Transverse colon (tissue), 4 donors: ENCODE results near the gene TAOK2. TPM values are rescaled to one million over a fixed set of nuclear protein-coding genes. Genes with fewer than 3 reads are reported as not detected.

Experiments
- DNase-seq: peaks from one replicate; pipeline ENCODE4 v3.0.0-alpha.2; 2019
- H3K27ac ChIP-seq, 4 donors: fragments of 200-600 bp; sonication (generic); 2 replicates each; pipeline ENCODE4 v1.5.1; 2016 to 2018; ENCODE audit warnings: inconsistent platforms in 4 of 4
- H3K27me3 ChIP-seq: fragments of 200-600 bp; sonication (generic); 2 replicates; pipeline ENCODE4 v1.5.1; 2017; ENCODE audit warnings: inconsistent platforms
- H3K36me3 ChIP-seq, 4 donors: fragments of 200-600 bp; sonication (generic); 2 replicates each; pipeline ENCODE4 v1.5.1; 2017 to 2019; ENCODE audit warnings: inconsistent platforms in 4 of 4
- H3K4me1 ChIP-seq, 4 donors: fragments of 200-600 bp; sonication (generic); 2 replicates each; pipeline ENCODE4 v1.5.1; 2017 to 2020; ENCODE audit warnings: inconsistent platforms in 4 of 4
- H3K4me3 ChIP-seq, 4 donors: fragments of 200-600 bp; sonication (generic); 1 replicate in 1 of 4; 2 replicates in 3 of 4; pipeline versions ENCODE4 v1.5.1 to v1.6.1; 2017 to 2019; ENCODE audit warnings: inconsistent platforms in 4 of 4
- H3K9me3 ChIP-seq, 2 donors: fragments of 200-600 bp; sonication (generic); 2 replicates each; pipeline ENCODE4 v1.5.1; 2017 to 2019; ENCODE audit warnings: inconsistent platforms in 2 of 2
- CTCF ChIP-seq, 5 experiments: fragments of 200-600 bp in 3 of 5; fragments of 450-650 bp in 2 of 5; sonication (generic) in 3 of 5; IDR thresholded peaks; 1 replicate in 2 of 5; 2 replicates in 3 of 5; pipeline ENCODE4 v1.5.1; 2016 to 2017; ENCODE audit warnings: antibody characterized with exemption in 5 of 5, inconsistent platforms in 3 of 5, mild to moderate bottlenecking in 2 of 5, moderate library complexity in 1 of 5
- EP300 ChIP-seq: sonication (generic); formaldehyde crosslinking; IDR thresholded peaks from one replicate; pipeline ENCODE4 v1.6.1; 2017; ENCODE audit warnings: antibody characterized with exemption, low read depth
- POLR2A ChIP-seq: fragments of 450-650 bp; IDR thresholded peaks from one replicate; pipeline ENCODE4 v1.6.1; 2016; ENCODE audit warnings: antibody characterized with exemption, mild to moderate bottlenecking, moderate library complexity
- POLR2AphosphoS5 ChIP-seq, 3 donors: sonication (generic); formaldehyde crosslinking; IDR thresholded peaks; one replicate each; pipeline ENCODE4 v1.6.1; 2016; ENCODE audit warnings: antibody characterized with exemption in 3 of 3
- WGBS, 2 donors: methylation state at CpG; one replicate each; pipeline ENCODE4 v1.1.5; 2018; ENCODE audit warnings: low coverage in 1 of 2; 5-methylcytosine and 5-hydroxymethylcytosine counted together
- in situ Hi-C, 4 donors: fragments of 200-750 bp; cut with MboI; loops; one replicate each; pipeline versions ENCODE4 v1.15.0 to v1.15.1; 2017; ENCODE audit warnings: low sequenced_read_pairs in 3 of 4, low pct_ligation_motif_present in 1 of 4, low pct_unique_long_range_greater_than_20kb in 1 of 4
- intact Hi-C: fragments of 100-400 bp; cut with DNase I; formaldehyde crosslinking; loops from one replicate; pipeline ENCODE4 v1.15.1; 2023; ENCODE audit warnings: low total_unique reads
- total RNA-seq, 4 donors: library from RNA; depleted of rRNA; stranded (reverse); fragments of >200 nt; gene quantifications; one replicate each; pipeline ENCODE4 v1.1.0, GENCODE V29; 2016

TAOK2 gene
- total RNA-seq, 4 donors from 2014 or later = 54.6 to 103 (median 68.1) TPM

GRCh38 chr16:30026449-30026848 is 52.8 kb downstream of the TAOK2 start:
- Histone ChIP-seq H3K4me3 (no peak overlapping the region), H3K4me1 (peaks cover 0 to 11% (median 4%) of the 10 kb centered on the region in 4 donors), H3K36me3 (no peaks in the 10 kb centered on the region), H3K9me3 (no peaks in the 10 kb centered on the region), H3K27ac (no peak overlapping the region), H3K27me3 (peaks cover 66% of the 10 kb centered on the region)
- 86 to 90% methylated on average over 2 to 17 of the region's 18 CpGs for WGBS, 2 donors
- TF ChIP-seq POLR2AphosphoS5 (IDR thresholded peaks at IDR 0.05) = no peak
- no peak for TF ChIP-seq CTCF (IDR thresholded peaks at IDR 0.05)
- TF ChIP-seq EP300 = no peak
- no peak for TF ChIP-seq POLR2A
- intact Hi-C loops = no loop called here
- DNase-seq = no peak
- in situ Hi-C loops = loop anchor here in 3 of 4 donors (10.0 to 25.0 kb wide), 2 partner anchors 139 to 332 kb away; partner anchors contain the start of gene SEZ6L2 (in 1 of the 3)

- no peak for DNase-seq
- peaks cover 0 to 9% (median 4%) of the 10 kb centered on the region in 4 donors for H3K4me1 ChIP-seq
- H3K36me3 ChIP-seq = no peaks in the 10 kb centered on the region
- H3K27me3 ChIP-seq = peaks cover 80% of the 10 kb centered on the region
- 31 to 49% methylated on average over 3 to 12 of the region's 13 CpGs for WGBS, 2 donors
- in situ Hi-C loops (loop anchor here in 3 of 4 donors (10.0 to 25.0 kb wide), 2 partner anchors 141 to 333 kb away; partner anchors contain the start of gene SEZ6L2 (in 1 of the 3)), intact Hi-C loops (no loop called here)
- H3K9me3 ChIP-seq = no peaks in the 10 kb centered on the region
- H3K27ac ChIP-seq = no peak overlapping the region
- TF ChIP-seq EP300 = no peak
- TF ChIP-seq CTCF (IDR thresholded peaks at IDR 0.05) = no peak
- no peak for TF ChIP-seq POLR2AphosphoS5 (IDR thresholded peaks at IDR 0.05)
- no peak for TF ChIP-seq POLR2A
- H3K4me3 ChIP-seq = no peak overlapping the region
Observed at GRCh38 chr16:30027588-30028437, 54.1 kb downstream of the TAOK2 start.

- in situ Hi-C loops (loop anchor here in 3 of 4 donors (10.0 to 25.0 kb wide), 2 partner anchors 141 to 334 kb away; partner anchors contain the start of gene SEZ6L2 (in 1 of the 3)), intact Hi-C loops (no loop called here)
- Histone ChIP-seq H3K27me3 (peaks cover 87% of the 10 kb centered on the region), H3K36me3 (no peaks in the 10 kb centered on the region), H3K27ac (no peak overlapping the region), H3K9me3 (no peaks in the 10 kb centered on the region), H3K4me1 (peaks cover 0 to 9% (median 4%) of the 10 kb centered on the region in 4 donors), H3K4me3 (no peak overlapping the region)
- no peak for TF ChIP-seq POLR2A
- no peak for TF ChIP-seq CTCF (IDR thresholded peaks at IDR 0.05)
- no peak for TF ChIP-seq EP300
- TF ChIP-seq POLR2AphosphoS5 (IDR thresholded peaks at IDR 0.05) = no peak
- no peak for DNase-seq
- WGBS, 2 donors = 17% methylated on average over 18 of the region's 18 CpGs; no CpG with 5 or more reads in 1 of the 2 donors
Observed at GRCh38 chr16:30028438-30029076, 54.9 kb downstream of the TAOK2 start.

- WGBS, 2 donors = 27% methylated on average over 23 of the region's 23 CpGs; no CpG with 5 or more reads in 1 of the 2 donors
- H3K4me1 ChIP-seq = peaks cover 0 to 9% (median 4%) of the 10 kb centered on the region in 4 donors
- peaks cover 98% of the 10 kb centered on the region for H3K27me3 ChIP-seq
- DNase-seq = no peak
- no peak overlapping the region for H3K4me3 ChIP-seq
- H3K9me3 ChIP-seq = no peaks in the 10 kb centered on the region
- in situ Hi-C loops (loop anchor here in 1 of 4 donors (25.0 kb wide), 1 partner anchor 143 kb away; the partner anchor contains the start of gene SEZ6L2), intact Hi-C loops (no loop called here)
- no peak for TF ChIP-seq CTCF (IDR thresholded peaks at IDR 0.05)
- H3K27ac ChIP-seq = no peak overlapping the region
- no peaks in the 10 kb centered on the region for H3K36me3 ChIP-seq
Observed at GRCh38 chr16:30030011-30030685, 56.5 kb downstream of the TAOK2 start.
